ENCODE results near the gene NAV2. TPM values are rescaled to one million over a fixed set of nuclear protein-coding genes. Genes with fewer than 3 reads are reported as not detected.
A peak's percentile ranks its signal among the peaks of the same experiment; 100 is the strongest.

NAV2 gene
- total RNA-seq, 1 donor from 2014 or later: 9.6 TPM

- TF ChIP-seq EZH2 (IDR thresholded peaks at IDR 0.05): no peak
- no peak for TF ChIP-seq CTCF (IDR thresholded peaks at IDR 0.05)
- no peak for TF ChIP-seq EZH2phosphoT487 (IDR thresholded peaks at IDR 0.05)
- Histone ChIP-seq H3K4me2 (peak overlapping the region; percentile 53), H3F3A (ENCODE audit: low read depth) (peaks cover 17% of the 10 kb centered on the region), H3K27me3 (no peaks in the 10 kb centered on the region), H3K9me3 (ENCODE audit: low read depth) (no peaks in the 10 kb centered on the region), H3K4me1 (peaks cover 27% of the 10 kb centered on the region), H3K27ac (no peak overlapping the region), H2AFZ (replicated peaks) (no peak overlapping the region), H3K4me3 (no peak overlapping the region), H3K36me3 (peaks cover 6% of the 10 kb centered on the region), H4K20me1 (ENCODE audit: low read depth) (peaks cover 22% of the 10 kb centered on the region), H3K9ac (no peak overlapping the region), H3K79me2 (ENCODE audit: low read depth) (no peaks in the 10 kb centered on the region)
- no peak for DNase-seq (ENCODE audit: low spot score)
- H3K9me3 Mint-ChIP-seq: no peaks in the 10 kb centered on the region
- no peak overlapping the region for H3K27ac Mint-ChIP-seq
- peaks cover 2% of the 10 kb centered on the region for H3K27me3 Mint-ChIP-seq (ENCODE audit: insufficient read depth, low read depth)
- peaks cover 57% of the 10 kb centered on the region for H3K36me3 Mint-ChIP-seq
- peaks cover 24% of the 10 kb centered on the region for H3K4me1 Mint-ChIP-seq
- no peak overlapping the region for H3K4me3 Mint-ChIP-seq
Measured at GRCh38 chr11:20051469-20052399, 339.1 kb downstream of the NAV2 start.

- Histone ChIP-seq H3K9me3 (ENCODE audit: low read depth) (no peaks in the 10 kb centered on the region), H3K4me2 (no peak overlapping the region), H3K9ac (no peak overlapping the region), H3K79me2 (ENCODE audit: low read depth) (no peaks in the 10 kb centered on the region), H2AFZ (replicated peaks) (no peak overlapping the region), H3K27me3 (no peaks in the 10 kb centered on the region), H4K20me1 (ENCODE audit: low read depth) (peaks cover 18% of the 10 kb centered on the region), H3K4me3 (no peak overlapping the region), H3K4me1 (peaks cover 27% of the 10 kb centered on the region), H3F3A (ENCODE audit: low read depth) (peaks cover 17% of the 10 kb centered on the region), H3K36me3 (peaks cover 6% of the 10 kb centered on the region), H3K27ac (no peak overlapping the region)
- no peak for TF ChIP-seq CTCF (IDR thresholded peaks at IDR 0.05)
- TF ChIP-seq EZH2phosphoT487 (IDR thresholded peaks at IDR 0.05): no peak
- TF ChIP-seq EZH2 (IDR thresholded peaks at IDR 0.05): no peak
- no peak overlapping the region for H3K27ac Mint-ChIP-seq
- no peak overlapping the region for H3K4me3 Mint-ChIP-seq
- H3K4me1 Mint-ChIP-seq: peaks cover 21% of the 10 kb centered on the region
- DNase-seq (ENCODE audit: low spot score): no peak
- H3K36me3 Mint-ChIP-seq: peaks cover 55% of the 10 kb centered on the region
- peaks cover 2% of the 10 kb centered on the region for H3K27me3 Mint-ChIP-seq (ENCODE audit: insufficient read depth, low read depth)
- no peaks in the 10 kb centered on the region for H3K9me3 Mint-ChIP-seq
Measured at GRCh38 chr11:20053572-20053971, 340.9 kb downstream of the NAV2 start.

- Mint-ChIP-seq H3K4me1 (peaks cover 17% of the 10 kb centered on the region), H3K9me3 (no peaks in the 10 kb centered on the region), H3K36me3 (peaks cover 46% of the 10 kb centered on the region), H3K27me3 (ENCODE audit: insufficient read depth, low read depth) (peaks cover 2% of the 10 kb centered on the region), H3K4me3 (no peak overlapping the region), H3K27ac (no peak overlapping the region)
- Histone ChIP-seq H3K4me3 (no peak overlapping the region), H3K36me3 (peaks cover 6% of the 10 kb centered on the region), H3K9ac (no peak overlapping the region), H3K27ac (no peak overlapping the region), H3K79me2 (ENCODE audit: low read depth) (no peaks in the 10 kb centered on the region), H2AFZ (replicated peaks) (no peak overlapping the region), H3F3A (ENCODE audit: low read depth) (peaks cover 10% of the 10 kb centered on the region), H4K20me1 (ENCODE audit: low read depth) (peaks cover 15% of the 10 kb centered on the region), H3K4me1 (peaks cover 19% of the 10 kb centered on the region), H3K27me3 (no peaks in the 10 kb centered on the region), H3K9me3 (ENCODE audit: low read depth) (no peaks in the 10 kb centered on the region), H3K4me2 (no peak overlapping the region)
- TF ChIP-seq EZH2 (IDR thresholded peaks at IDR 0.05) (no peak), EZH2phosphoT487 (IDR thresholded peaks at IDR 0.05) (no peak), CTCF (IDR thresholded peaks at IDR 0.05) (no peak)
- no peak for DNase-seq (ENCODE audit: low spot score)
Measured at GRCh38 chr11:20054584-20054983, 341.9 kb downstream of the NAV2 start.

Measured in neural progenitor cell (in vitro differentiated cells).